Karpas-422 (cell line): Measurements from ENCODE around the gene MRPL58. TPM values are rescaled to one million over a fixed set of nuclear protein-coding genes. Genes with fewer than 3 reads are reported as not detected.
A peak's percentile ranks its signal among the peaks of the same experiment; 100 is the strongest.
"Not testable (repeated sequence)": the region's sequence is repeated elsewhere in the genome, so short reads cannot be mapped to it uniquely, and the experiment has no call there.

Experiments
- DNase-seq: peaks from one replicate; pipeline ENCODE4 v3.0.0-alpha.2; 2015
- H2AFZ ChIP-seq: fragments of 200-600 bp; sonication (generic); 2 replicates; pipeline ENCODE4 v1.6.1; 2014; ENCODE audit warnings: antibody characterized with exemption, low read length, mixed read lengths
- H3K27ac ChIP-seq: fragments of 200-600 bp; sonication (generic); 2 replicates; pipeline ENCODE4 v1.5.1; 2014; ENCODE audit warnings: mild to moderate bottlenecking, low read length, moderate library complexity
- H3K27me3 ChIP-seq: fragments of 200-600 bp; sonication (generic); 2 replicates; pipeline ENCODE4 v1.6.1; 2014; ENCODE audit warnings: low read length, mixed read lengths
- H3K36me3 ChIP-seq: fragments of 200-600 bp; sonication (generic); 2 replicates; pipeline ENCODE4 v1.6.1; 2014; ENCODE audit warnings: low read length, mixed read lengths; ENCODE audit not compliant: insufficient read depth
- H3K4me1 ChIP-seq: fragments of 200-600 bp; sonication (generic); 2 replicates; pipeline ENCODE4 v1.6.1; 2014; ENCODE audit warnings: mild to moderate bottlenecking, low read length, mixed read lengths
- H3K4me2 ChIP-seq: fragments of 200-600 bp; sonication (generic); 2 replicates; pipeline ENCODE4 v1.6.1; 2014; ENCODE audit warnings: low read length, low read depth, mild to moderate bottlenecking; ENCODE audit not compliant: poor library complexity, severe bottlenecking
- H3K4me3 ChIP-seq: fragments of 200-600 bp; sonication (generic); 2 replicates; pipeline ENCODE4 v1.5.1; 2014; ENCODE audit warnings: mild to moderate bottlenecking, antibody characterized with exemption, low read length, mixed read lengths
- H3K79me2 ChIP-seq: fragments of 200-600 bp; sonication (generic); 2 replicates; pipeline ENCODE4 v1.6.1; 2014; ENCODE audit warnings: mild to moderate bottlenecking, low read length, mixed read lengths
- H3K9ac ChIP-seq: fragments of 200-600 bp; sonication (generic); 2 replicates; pipeline ENCODE4 v1.6.0; 2014; ENCODE audit warnings: low read length
- H3K9me2 ChIP-seq: fragments of 200-600 bp; sonication (generic), shearing (Covaris generic); replicated peaks from 2 replicates; pipeline ENCODE4 v1.6.0; 2014; ENCODE audit warnings: mild to moderate bottlenecking, low read length, moderate library complexity; ENCODE audit not compliant: insufficient read depth
- H3K9me3 ChIP-seq: fragments of 300-700, 200-600 bp; sonication (generic); 2 replicates; pipeline ENCODE4 v1.6.1; 2014; ENCODE audit warnings: low read length, mixed read lengths
- H4K20me1 ChIP-seq: fragments of 200-600 bp; sonication (generic); 2 replicates; pipeline ENCODE4 v1.6.1; 2014; ENCODE audit warnings: mild to moderate bottlenecking, antibody characterized with exemption, low read length, low read depth; ENCODE audit not compliant: insufficient read depth
- total RNA-seq: library from RNA; depleted of rRNA; stranded (reverse); fragments of >200 nt; shearing (Covaris generic); gene quantifications from 2 replicates; pipeline ENCODE4 v1.2.3, GENCODE V29; 2014; ENCODE audit warnings: low replicate concordance

Gene MRPL58
- total RNA-seq, 1 experiment from 2014 or later = 33.8 TPM

DNA sequence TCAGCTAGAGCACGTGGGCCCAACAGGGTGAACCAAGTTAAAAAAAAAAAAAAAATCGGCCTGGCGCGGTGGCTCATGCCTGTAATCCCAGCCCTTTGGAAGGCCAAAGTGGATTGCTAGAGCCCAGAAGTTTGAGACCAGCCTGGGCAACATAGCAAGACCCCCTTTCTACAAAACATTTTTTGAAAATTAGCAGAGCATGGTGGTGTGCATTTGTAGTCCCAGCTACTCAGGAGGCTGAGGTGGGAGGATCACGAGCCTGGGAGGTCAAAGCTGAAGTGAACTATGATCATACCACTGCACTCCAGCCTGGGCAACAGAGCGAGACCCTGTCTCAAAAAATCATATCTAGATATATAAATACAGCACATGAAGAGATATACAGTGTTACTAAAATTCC, 6.4 kb upstream of the MRPL58 start:
- H3K4me2 ChIP-seq, H3K79me2 ChIP-seq, H3K27me3 ChIP-seq, H3K4me3 ChIP-seq, H3K9me2 ChIP-seq, H3K9ac ChIP-seq, H3K4me1 ChIP-seq, H3K27ac ChIP-seq, H2AFZ ChIP-seq, H3K36me3 ChIP-seq, H4K20me1 ChIP-seq, DNase-seq, H3K9me3 ChIP-seq: not testable (repeated sequence)

DNA sequence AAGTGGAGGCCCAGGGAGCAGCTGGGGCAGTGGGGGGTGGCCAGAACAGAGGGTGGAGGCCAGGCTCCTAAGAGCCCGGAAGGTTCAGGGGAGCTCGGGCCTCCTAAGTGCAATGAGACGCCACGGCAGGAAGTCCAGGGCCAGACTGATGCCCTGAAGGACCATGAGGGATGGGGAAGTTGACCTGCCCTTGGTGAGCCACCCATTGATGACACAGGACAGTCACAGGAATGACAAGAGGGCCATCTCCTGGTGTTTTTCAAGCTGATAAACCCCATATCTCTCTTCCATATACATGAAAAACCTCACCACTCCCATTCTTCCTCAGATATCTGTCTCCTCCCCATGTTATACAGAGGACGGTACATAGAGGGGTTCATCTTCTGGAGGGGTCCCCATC, 5.8 kb upstream of the MRPL58 start:
- Histone ChIP-seq H4K20me1 (no peaks in the 10 kb centered on the region), H3K27ac (no peak overlapping the region), H3K36me3 (no peaks in the 10 kb centered on the region), H2AFZ (no peak overlapping the region), H3K9me2 (no peaks in the 10 kb centered on the region), H3K4me2 (no peak overlapping the region), H3K27me3 (no peaks in the 10 kb centered on the region), H3K79me2 (no peaks in the 10 kb centered on the region), H3K9ac (no peak overlapping the region), H3K4me1 (peaks cover 1% of the 10 kb centered on the region), H3K4me3 (no peak overlapping the region), H3K9me3 (no peaks in the 10 kb centered on the region)
- DNase-seq = peak; percentile 61

DNA sequence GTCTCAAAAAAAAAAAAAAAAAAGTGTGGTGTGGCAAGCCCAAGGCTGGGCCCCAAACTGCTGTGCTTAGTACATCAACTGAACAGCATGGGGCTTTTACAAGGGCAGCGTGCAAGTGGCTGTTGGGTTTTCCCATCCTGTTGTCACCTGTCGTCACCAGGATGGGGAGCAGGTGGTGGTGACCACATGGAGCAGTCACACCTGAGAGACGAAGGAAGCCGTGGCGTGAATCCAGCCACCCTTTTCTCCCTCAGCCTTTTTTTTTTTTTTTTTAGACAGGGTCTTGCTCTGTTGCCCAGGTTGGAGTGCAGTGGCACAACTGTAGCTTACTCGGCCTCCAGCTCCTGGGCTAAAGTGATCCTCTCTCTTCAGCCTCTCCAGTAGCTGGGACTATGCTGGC, 4.1 kb upstream of the MRPL58 start:
- H3K27me3 ChIP-seq = no peaks in the 10 kb centered on the region
- peaks cover 8% of the 10 kb centered on the region for H3K4me1 ChIP-seq
- H3K36me3 ChIP-seq = no peaks in the 10 kb centered on the region
- no peaks in the 10 kb centered on the region for H4K20me1 ChIP-seq
- H3K9me2 ChIP-seq = no peaks in the 10 kb centered on the region
- H3K79me2 ChIP-seq = peaks cover 5% of the 10 kb centered on the region
- H3K9me3 ChIP-seq = no peaks in the 10 kb centered on the region
- H3K9ac ChIP-seq = no peak overlapping the region
- no peak overlapping the region for H3K4me3 ChIP-seq
- no peak for DNase-seq
- H3K4me2 ChIP-seq = no peak overlapping the region
- H3K27ac ChIP-seq = no peak overlapping the region
- H2AFZ ChIP-seq = no peak overlapping the region

DNA sequence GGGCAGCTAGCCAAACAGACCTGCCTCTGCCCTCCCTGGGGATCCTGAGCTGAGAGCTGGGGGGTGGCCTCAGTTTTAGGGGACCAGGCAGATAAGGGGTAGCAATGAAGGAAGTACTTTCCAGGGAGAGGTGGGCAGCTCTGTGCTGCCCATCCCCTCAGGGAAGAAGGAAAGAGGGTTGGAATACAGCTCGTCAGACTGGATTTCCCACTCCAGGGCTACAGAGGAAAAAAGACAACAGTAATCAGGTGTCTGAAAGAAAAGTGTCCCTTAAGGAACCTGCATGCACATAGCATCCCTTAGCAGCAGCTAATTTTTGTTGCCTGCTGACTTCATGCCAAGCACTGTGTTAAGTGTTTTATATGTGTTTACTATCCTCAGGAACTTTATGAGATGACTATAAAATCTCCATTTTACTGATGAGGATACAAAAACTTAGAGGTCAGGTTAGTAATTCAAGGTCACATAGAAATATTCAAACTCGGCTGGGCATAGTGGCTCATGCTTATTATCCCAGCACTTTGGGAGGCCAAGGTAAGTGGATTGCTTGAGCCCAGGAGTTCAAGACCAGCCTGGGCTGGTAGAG, 3.2 kb upstream of the MRPL58 start:
- DNase-seq = no peak
- H3K9me2 ChIP-seq = no peaks in the 10 kb centered on the region
- no peaks in the 10 kb centered on the region for H4K20me1 ChIP-seq
- H2AFZ ChIP-seq = no peak overlapping the region
- no peaks in the 10 kb centered on the region for H3K27me3 ChIP-seq
- no peak overlapping the region for H3K4me2 ChIP-seq
- no peaks in the 10 kb centered on the region for H3K9me3 ChIP-seq
- peaks cover 16% of the 10 kb centered on the region for H3K4me1 ChIP-seq
- no peak overlapping the region for H3K9ac ChIP-seq
- H3K27ac ChIP-seq = no peak overlapping the region
- H3K4me3 ChIP-seq = no peak overlapping the region
- H3K36me3 ChIP-seq = no peaks in the 10 kb centered on the region
- H3K79me2 ChIP-seq = peaks cover 11% of the 10 kb centered on the region

DNA sequence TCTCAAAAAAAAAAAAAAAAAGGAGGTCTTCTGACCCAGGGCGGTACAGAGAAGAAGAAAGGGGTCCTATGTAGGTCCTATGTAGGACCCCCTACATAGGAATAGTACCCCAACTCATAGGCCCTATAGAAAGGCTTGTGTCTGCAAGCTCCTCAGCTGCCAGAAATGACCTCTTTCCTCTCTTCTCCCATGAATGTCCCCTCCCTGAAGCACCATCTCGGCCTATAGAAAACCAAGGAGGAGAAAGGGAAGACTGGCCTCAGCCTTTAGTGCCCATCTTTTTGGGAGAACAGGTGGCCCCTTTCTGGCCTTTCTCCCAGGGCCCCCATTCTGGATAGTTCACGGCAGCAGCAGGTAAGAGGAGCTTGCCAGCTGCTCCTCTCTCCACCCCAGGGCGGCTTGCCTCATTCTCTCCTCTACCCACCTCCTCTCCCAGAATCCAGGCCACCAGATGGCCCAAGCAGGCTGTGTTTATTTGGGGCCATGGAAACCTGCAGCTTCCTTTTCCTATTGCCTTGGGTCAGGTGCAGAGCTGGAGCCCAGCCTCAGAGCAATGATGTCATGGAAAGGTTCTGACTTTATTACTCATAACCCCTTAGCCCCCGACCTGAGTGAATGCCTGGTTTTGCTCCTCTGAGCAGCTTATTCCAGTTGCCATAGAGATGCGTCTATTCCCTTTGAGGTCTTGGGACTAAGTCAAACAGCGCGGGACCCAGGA, 1.6 kb upstream of the MRPL58 start:
- DNase-seq = no peak
- H3K9ac ChIP-seq = no peak overlapping the region
- H3K27me3 ChIP-seq = no peaks in the 10 kb centered on the region
- H3K9me3 ChIP-seq = no peaks in the 10 kb centered on the region
- no peaks in the 10 kb centered on the region for H3K9me2 ChIP-seq
- H4K20me1 ChIP-seq = no peaks in the 10 kb centered on the region
- H2AFZ ChIP-seq = no peak overlapping the region
- 0 out of 2 replicates have a peak, but pooled peaks cover 5% of the 10 kb centered on the region for H3K36me3 ChIP-seq
- no peak overlapping the region for H3K27ac ChIP-seq
- no peak overlapping the region for H3K4me2 ChIP-seq
- H3K4me3 ChIP-seq = no peak overlapping the region
- H3K79me2 ChIP-seq = peaks cover 25% of the 10 kb centered on the region
- peaks cover 18% of the 10 kb centered on the region for H3K4me1 ChIP-seq

DNA sequence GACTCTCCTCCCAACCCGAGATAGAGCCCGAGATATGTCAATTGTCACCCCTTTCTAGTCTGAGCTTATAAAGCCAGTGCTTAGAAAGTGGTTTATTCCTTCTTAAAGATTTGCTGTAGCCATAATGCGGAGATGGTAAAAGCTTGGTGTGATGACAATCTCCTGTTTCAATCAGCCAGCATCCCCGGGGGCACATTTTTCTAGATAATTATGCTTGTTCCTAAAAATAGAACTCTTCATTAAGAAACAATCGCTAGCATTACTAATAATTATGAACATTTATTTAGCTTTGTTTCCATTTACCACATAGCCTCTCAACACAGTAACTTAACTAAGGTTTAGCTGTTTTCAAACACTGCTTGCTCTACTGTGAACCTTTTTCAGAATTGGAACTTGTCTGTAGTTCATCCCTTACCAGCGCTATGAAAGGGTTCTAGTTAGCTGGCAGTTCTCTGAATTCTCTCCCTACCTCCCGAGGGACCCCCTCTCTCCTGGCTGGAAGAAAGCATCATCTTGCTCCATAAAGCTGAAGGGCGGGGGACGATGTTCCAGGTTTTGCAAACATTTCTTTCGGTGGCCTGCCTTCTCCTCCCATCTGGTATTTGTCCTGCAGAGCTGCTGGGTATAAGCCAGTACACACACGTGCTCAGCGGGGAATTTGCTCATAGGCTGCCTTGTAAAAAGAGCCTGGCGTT, 922 bp upstream of the MRPL58 start:
- Histone ChIP-seq H3K79me2 (peaks cover 25% of the 10 kb centered on the region), H3K27me3 (no peaks in the 10 kb centered on the region), H3K36me3 (0 out of 2 replicates have a peak, but pooled peaks cover 5% of the 10 kb centered on the region), H3K27ac (0 out of 2 replicates have a peak overlapping the region, but pooled peaks have one; percentile 54), H3K4me3 (peak overlapping the region; percentile 76), H2AFZ (peak overlapping the region; percentile 96), H3K9me2 (no peaks in the 10 kb centered on the region), H4K20me1 (no peaks in the 10 kb centered on the region), H3K9me3 (no peaks in the 10 kb centered on the region), H3K4me1 (peaks cover 18% of the 10 kb centered on the region), H3K9ac (peak overlapping the region; percentile 78), H3K4me2 (peak overlapping the region; percentile 82)
- no peak for DNase-seq

DNA sequence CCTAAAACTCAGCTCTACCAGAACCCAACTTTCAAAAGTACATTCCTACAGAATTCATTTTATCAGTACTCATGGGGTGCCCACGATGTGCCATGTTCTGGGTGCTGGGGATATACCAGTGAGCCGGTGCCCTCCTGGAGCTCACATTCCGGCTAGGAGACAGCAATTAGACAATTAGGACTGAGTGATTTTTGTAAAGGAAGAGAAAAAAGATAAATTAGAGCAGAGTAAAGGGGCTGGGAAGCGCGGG, 449 bp upstream of the MRPL58 start:
- Histone ChIP-seq H3K36me3 (0 out of 2 replicates have a peak, but pooled peaks cover 5% of the 10 kb centered on the region), H3K4me1 (peaks cover 18% of the 10 kb centered on the region), H3K27me3 (no peaks in the 10 kb centered on the region), H3K27ac (peak overlapping the region; percentile 54), H3K4me2 (peak overlapping the region; percentile 82), H3K9ac (peak overlapping the region; percentile 78), H3K9me2 (no peaks in the 10 kb centered on the region), H3K4me3 (peak overlapping the region; percentile 76), H3K79me2 (peaks cover 25% of the 10 kb centered on the region), H4K20me1 (no peaks in the 10 kb centered on the region), H2AFZ (peak overlapping the region; percentile 96), H3K9me3 (no peaks in the 10 kb centered on the region)
- no peak for DNase-seq

DNA sequence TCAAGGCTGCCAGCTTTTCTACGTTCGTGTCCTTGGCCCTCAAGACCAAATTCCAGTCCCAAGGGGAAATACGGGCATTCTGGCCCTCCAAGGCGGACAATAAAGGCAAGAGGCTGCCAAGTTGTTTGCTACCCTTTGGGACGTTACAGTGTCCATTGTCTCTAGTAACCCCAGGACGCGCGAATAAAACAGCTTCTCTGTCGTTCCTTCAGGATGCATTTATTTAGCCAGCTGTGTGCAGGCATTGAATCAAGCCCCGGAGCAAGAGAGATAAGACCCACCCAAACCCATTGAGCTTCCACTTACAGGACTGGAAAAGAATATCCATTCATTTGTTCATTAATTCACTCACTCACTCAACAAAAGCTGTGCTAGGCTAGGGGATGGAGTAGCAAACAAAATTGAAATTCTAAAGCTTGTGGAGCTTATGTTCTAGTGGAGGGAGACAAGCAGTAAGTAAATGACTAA, 656 bp downstream of the MRPL58 start:
- Histone ChIP-seq H3K4me2 (peak overlapping the region; percentile 82), H3K9ac (peak overlapping the region; percentile 78), H3K9me2 (no peaks in the 10 kb centered on the region), H4K20me1 (no peaks in the 10 kb centered on the region), H2AFZ (no peak overlapping the region), H3K27me3 (no peaks in the 10 kb centered on the region), H3K9me3 (no peaks in the 10 kb centered on the region), H3K4me1 (peaks cover 18% of the 10 kb centered on the region), H3K4me3 (peak overlapping the region; percentile 76), H3K27ac (peak overlapping the region; percentile 69), H3K36me3 (0 out of 2 replicates have a peak, but pooled peaks cover 5% of the 10 kb centered on the region), H3K79me2 (peaks cover 25% of the 10 kb centered on the region)
- no peak for DNase-seq
